ENCODE measurements around the gene KCNMB3.
"Not testable (repeated sequence)": the region's sequence is repeated elsewhere in the genome, so short reads cannot be mapped to it uniquely, and the experiment has no call there.

KCNMB3 gene

DNA sequence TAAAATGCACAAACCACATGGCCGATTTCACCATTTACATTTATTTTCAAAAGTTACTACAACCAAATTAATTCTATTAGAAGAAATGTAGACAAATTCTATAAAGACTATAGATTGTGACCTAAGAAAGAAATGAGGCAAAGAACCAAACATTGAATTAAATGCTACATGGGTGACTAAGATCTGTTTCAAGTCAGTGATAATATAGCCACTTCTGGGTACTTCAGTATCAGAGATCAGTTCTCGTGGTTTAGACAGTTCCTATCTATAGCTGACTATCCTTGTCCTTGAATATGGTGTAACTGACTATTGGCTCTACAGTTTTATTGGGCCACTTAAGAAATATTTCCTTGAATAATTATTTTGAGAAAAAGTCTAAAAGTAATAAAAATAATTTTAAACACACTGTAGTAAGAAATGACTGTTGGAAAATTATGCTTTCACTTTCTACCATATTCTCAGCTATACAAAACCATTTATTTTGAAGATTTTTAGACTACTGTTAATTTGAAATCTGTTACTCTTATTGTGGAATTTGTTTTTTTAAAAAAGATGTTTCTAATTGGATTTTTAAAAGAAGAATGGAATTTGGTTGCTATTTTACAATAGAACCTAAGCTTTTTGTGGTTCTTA is 14.1 kb downstream of the KCNMB3 start:
- peaks cover 26% of the 10 kb centered on the region for H3K36me3 ChIP-seq (ENCODE audit: control insufficient read depth, insufficient read depth, low read length, severe bottlenecking)
- DNase-seq (ENCODE audit: low read depth): no peak
- no peaks in the 10 kb centered on the region for H3K27me3 ChIP-seq (replicated peaks; ENCODE audit: control insufficient read depth, insufficient read depth, low read length)
- H3K9me3 ChIP-seq (ENCODE audit: control insufficient read depth, low read length): no peaks in the 10 kb centered on the region
- H3K4me1 ChIP-seq (ENCODE audit: control insufficient read depth, insufficient read depth, low read length): peaks cover 11% of the 10 kb centered on the region
- no peak overlapping the region for H3K4me3 ChIP-seq (ENCODE audit: low read length)
- no peak overlapping the region for H3K9ac ChIP-seq (ENCODE audit: low read length)

GRCh38 chr3:179234199-179234598 is 16.7 kb downstream of the KCNMB3 start:
- no peaks in the 10 kb centered on the region for H3K9me3 ChIP-seq (ENCODE audit: control insufficient read depth, low read length)
- peaks cover 48% of the 10 kb centered on the region for H3K36me3 ChIP-seq (ENCODE audit: control insufficient read depth, insufficient read depth, low read length, severe bottlenecking)
- DNase-seq (ENCODE audit: low read depth): peak; percentile 75
- H3K4me1 ChIP-seq (ENCODE audit: control insufficient read depth, insufficient read depth, low read length): peaks cover 11% of the 10 kb centered on the region
- H3K4me3 ChIP-seq (ENCODE audit: low read length): no peak overlapping the region
- H3K27me3 ChIP-seq (replicated peaks; ENCODE audit: control insufficient read depth, insufficient read depth, low read length): no peaks in the 10 kb centered on the region
- H3K9ac ChIP-seq (ENCODE audit: low read length): no peak overlapping the region

DNA sequence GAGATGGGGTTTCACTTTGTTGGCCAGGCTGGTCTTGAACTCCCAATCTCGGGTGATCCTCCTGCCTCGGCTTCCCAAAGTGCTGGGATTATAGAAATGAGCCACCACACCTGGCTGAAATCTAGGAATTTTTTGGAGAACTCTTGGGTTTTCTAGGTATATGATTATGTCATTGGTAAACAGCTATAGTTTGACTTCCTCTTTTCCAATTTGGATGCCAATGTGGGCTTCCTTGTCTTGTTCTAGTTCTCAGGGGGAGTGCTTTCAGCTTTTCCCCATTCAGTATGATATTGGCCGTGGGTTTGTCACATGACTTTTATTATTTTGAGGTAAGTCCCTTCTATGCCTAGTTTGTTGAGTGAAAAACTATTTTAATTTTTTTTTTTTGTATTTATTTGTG is 17.9 kb downstream of the KCNMB3 start:
- no peak for DNase-seq (ENCODE audit: low read depth)
- Histone ChIP-seq H3K36me3 (ENCODE audit: control insufficient read depth, insufficient read depth, low read length, severe bottlenecking) (peaks cover 51% of the 10 kb centered on the region), H3K27me3 (replicated peaks; ENCODE audit: control insufficient read depth, insufficient read depth, low read length) (no peaks in the 10 kb centered on the region), H3K4me3 (ENCODE audit: low read length) (no peak overlapping the region), H3K4me1 (ENCODE audit: control insufficient read depth, insufficient read depth, low read length) (peaks cover 11% of the 10 kb centered on the region), H3K9ac (ENCODE audit: low read length) (no peak overlapping the region), H3K9me3 (ENCODE audit: control insufficient read depth, low read length) (no peaks in the 10 kb centered on the region)

- Histone ChIP-seq H3K9ac (ENCODE audit: low read length) (no peak overlapping the region), H3K4me3 (ENCODE audit: low read length) (no peak overlapping the region), H3K27me3 (replicated peaks; ENCODE audit: control insufficient read depth, insufficient read depth, low read length) (no peaks in the 10 kb centered on the region), H3K36me3 (ENCODE audit: control insufficient read depth, insufficient read depth, low read length, severe bottlenecking) (peaks cover 60% of the 10 kb centered on the region), H3K4me1 (ENCODE audit: control insufficient read depth, insufficient read depth, low read length) (peaks cover 6% of the 10 kb centered on the region), H3K9me3 (ENCODE audit: control insufficient read depth, low read length) (no peaks in the 10 kb centered on the region)
- no peak for DNase-seq (ENCODE audit: low read depth)
Measured at GRCh38 chr3:179229177-179229576, 21.7 kb downstream of the KCNMB3 start.

- H3K9ac ChIP-seq (ENCODE audit: low read length): no peak overlapping the region
- H3K4me1 ChIP-seq (ENCODE audit: control insufficient read depth, insufficient read depth, low read length): no peaks in the 10 kb centered on the region
- H3K36me3 ChIP-seq (ENCODE audit: control insufficient read depth, insufficient read depth, low read length, severe bottlenecking): peaks cover 58% of the 10 kb centered on the region
- H3K9me3 ChIP-seq (ENCODE audit: control insufficient read depth, low read length): no peaks in the 10 kb centered on the region
- DNase-seq (ENCODE audit: low read depth): no peak
- H3K4me3 ChIP-seq (ENCODE audit: low read length): no peak overlapping the region
- no peaks in the 10 kb centered on the region for H3K27me3 ChIP-seq (replicated peaks; ENCODE audit: control insufficient read depth, insufficient read depth, low read length)
Measured at GRCh38 chr3:179227349-179227748, 23.6 kb downstream of the KCNMB3 start.

DNA sequence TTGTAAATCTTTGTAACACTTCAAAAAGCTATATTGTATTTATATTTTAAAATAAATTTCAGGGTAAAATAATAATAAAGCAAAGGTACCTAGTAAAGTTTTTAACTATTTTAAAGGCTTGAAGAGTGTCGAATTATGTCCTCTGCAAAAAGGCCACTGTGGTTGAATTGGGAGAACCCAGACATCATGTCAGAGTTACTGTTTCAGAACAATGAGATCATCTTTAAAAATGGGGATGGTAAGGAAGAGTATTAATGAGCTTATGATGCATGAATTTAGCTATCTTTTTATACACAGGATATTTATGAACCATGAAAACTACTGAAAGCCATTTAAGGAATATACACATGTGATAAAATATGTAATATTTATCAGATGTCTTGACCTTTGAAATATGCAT is 26.3 kb downstream of the KCNMB3 start:
- H3K36me3 ChIP-seq (ENCODE audit: control insufficient read depth, insufficient read depth, low read length, severe bottlenecking): peaks cover 44% of the 10 kb centered on the region
- H3K9ac ChIP-seq (ENCODE audit: low read length): no peak overlapping the region
- H3K4me3 ChIP-seq (ENCODE audit: low read length): no peak overlapping the region
- H3K9me3 ChIP-seq (ENCODE audit: control insufficient read depth, low read length): no peaks in the 10 kb centered on the region
- no peaks in the 10 kb centered on the region for H3K4me1 ChIP-seq (ENCODE audit: control insufficient read depth, insufficient read depth, low read length)
- no peak for DNase-seq (ENCODE audit: low read depth)
- H3K27me3 ChIP-seq (replicated peaks; ENCODE audit: control insufficient read depth, insufficient read depth, low read length): no peaks in the 10 kb centered on the region

DNA sequence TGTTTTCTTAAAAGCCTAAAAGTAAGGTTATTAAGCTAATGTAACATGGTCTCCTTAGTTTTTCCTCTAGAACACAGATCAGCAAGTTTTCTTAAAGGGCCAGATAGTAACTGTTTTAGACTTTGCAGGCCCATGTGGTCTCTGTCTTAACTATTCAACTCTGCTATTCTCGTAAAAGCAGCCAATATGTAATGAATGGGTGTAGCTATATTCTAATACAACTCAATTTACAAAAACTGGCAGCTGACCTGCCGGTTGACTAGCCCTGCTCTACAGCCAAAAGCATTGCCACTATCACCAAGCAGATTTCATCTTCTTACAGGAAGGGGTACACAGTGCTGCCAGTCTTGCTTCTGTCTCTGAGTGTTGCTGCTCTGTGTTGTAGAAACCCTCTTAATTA is 27.4 kb downstream of the KCNMB3 start:
- Histone ChIP-seq H3K4me1 (ENCODE audit: control insufficient read depth, insufficient read depth, low read length) (no peaks in the 10 kb centered on the region), H3K36me3 (ENCODE audit: control insufficient read depth, insufficient read depth, low read length, severe bottlenecking) (peaks cover 38% of the 10 kb centered on the region), H3K9me3 (ENCODE audit: control insufficient read depth, low read length) (no peaks in the 10 kb centered on the region), H3K4me3 (ENCODE audit: low read length) (no peak overlapping the region), H3K9ac (ENCODE audit: low read length) (no peak overlapping the region), H3K27me3 (replicated peaks; ENCODE audit: control insufficient read depth, insufficient read depth, low read length) (no peaks in the 10 kb centered on the region)
- DNase-seq (ENCODE audit: low read depth): no peak

GRCh38 chr3:179218213-179218612 is 32.7 kb downstream of the KCNMB3 start:
- DNase-seq (ENCODE audit: low read depth); H3K9ac ChIP-seq (ENCODE audit: low read length); H3K9me3 ChIP-seq (ENCODE audit: control insufficient read depth, low read length); H3K27me3 ChIP-seq (replicated peaks; ENCODE audit: control insufficient read depth, insufficient read depth, low read length); H3K4me3 ChIP-seq (ENCODE audit: low read length): not testable (repeated sequence)
- peaks cover 26% of the 10 kb centered on the region for H3K4me1 ChIP-seq (ENCODE audit: control insufficient read depth, insufficient read depth, low read length)
- peaks cover 24% of the 10 kb centered on the region for H3K36me3 ChIP-seq (ENCODE audit: control insufficient read depth, insufficient read depth, low read length, severe bottlenecking)

DNA sequence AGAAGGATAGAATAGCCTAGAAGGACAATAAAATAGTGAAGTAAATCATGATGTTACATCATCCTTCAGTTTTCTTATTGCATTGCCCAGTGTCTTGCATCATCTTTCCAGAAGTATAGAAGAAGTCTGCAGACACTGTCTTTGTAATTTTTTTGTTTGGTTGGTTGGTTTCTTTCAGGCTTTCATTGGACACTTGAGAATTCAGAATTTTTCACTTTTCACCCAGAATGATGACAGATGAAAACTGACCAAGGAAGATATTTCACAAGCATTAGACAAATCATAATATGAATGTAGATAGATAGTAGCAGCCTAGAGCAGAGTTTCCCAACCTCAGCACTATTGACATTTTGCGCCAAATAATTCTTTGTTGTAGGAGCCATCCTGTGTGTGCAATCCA is 35.4 kb downstream of the KCNMB3 start:
- H3K4me3 ChIP-seq (ENCODE audit: low read length); H3K27me3 ChIP-seq (replicated peaks; ENCODE audit: control insufficient read depth, insufficient read depth, low read length); H3K9me3 ChIP-seq (ENCODE audit: control insufficient read depth, low read length); H3K9ac ChIP-seq (ENCODE audit: low read length): not testable (repeated sequence)
- DNase-seq (ENCODE audit: low read depth): peak; percentile 55
- Histone ChIP-seq H3K4me1 (ENCODE audit: control insufficient read depth, insufficient read depth, low read length) (peaks cover 30% of the 10 kb centered on the region), H3K36me3 (ENCODE audit: control insufficient read depth, insufficient read depth, low read length, severe bottlenecking) (peaks cover 28% of the 10 kb centered on the region)

- Histone ChIP-seq H3K4me3 (ENCODE audit: low read length) (no peak overlapping the region), H3K27me3 (replicated peaks; ENCODE audit: control insufficient read depth, insufficient read depth, low read length) (no peaks in the 10 kb centered on the region), H3K4me1 (ENCODE audit: control insufficient read depth, insufficient read depth, low read length) (peaks cover 10% of the 10 kb centered on the region), H3K9me3 (ENCODE audit: control insufficient read depth, low read length) (no peaks in the 10 kb centered on the region), H3K36me3 (ENCODE audit: control insufficient read depth, insufficient read depth, low read length, severe bottlenecking) (peaks cover 49% of the 10 kb centered on the region), H3K9ac (ENCODE audit: low read length) (no peak overlapping the region)
- DNase-seq (ENCODE audit: low read depth): no peak
Measured at GRCh38 chr3:179200790-179201189, 50.1 kb downstream of the KCNMB3 start.

DNA sequence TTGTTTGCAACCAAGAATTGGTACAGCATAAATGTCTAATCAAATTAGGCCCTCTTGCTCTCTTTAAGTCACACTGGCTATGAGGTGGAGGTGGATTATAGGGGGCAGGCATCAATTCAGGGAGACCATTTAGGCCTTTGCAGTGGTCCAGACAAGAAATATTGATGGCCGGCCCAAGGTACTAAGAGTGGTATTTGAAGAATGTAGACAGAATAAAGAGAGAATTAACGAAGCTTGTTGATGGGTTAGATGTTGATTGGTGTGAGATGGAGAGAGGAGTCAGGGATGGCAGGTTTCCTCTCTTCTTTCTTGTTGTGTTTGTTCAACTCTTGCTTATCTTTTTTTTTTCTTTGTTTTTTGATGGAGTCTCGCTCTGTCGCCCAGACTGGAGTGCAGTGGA is 54.2 kb downstream of the KCNMB3 start:
- Histone ChIP-seq H3K9me3 (ENCODE audit: control insufficient read depth, low read length) (no peaks in the 10 kb centered on the region), H3K36me3 (ENCODE audit: control insufficient read depth, insufficient read depth, low read length, severe bottlenecking) (peaks cover 14% of the 10 kb centered on the region), H3K27me3 (replicated peaks; ENCODE audit: control insufficient read depth, insufficient read depth, low read length) (no peaks in the 10 kb centered on the region), H3K4me1 (ENCODE audit: control insufficient read depth, insufficient read depth, low read length) (peaks cover 20% of the 10 kb centered on the region), H3K4me3 (ENCODE audit: low read length) (no peak overlapping the region), H3K9ac (ENCODE audit: low read length) (no peak overlapping the region)
- no peak for DNase-seq (ENCODE audit: low read depth)

GRCh38 chr3:179196098-179196497 is 54.8 kb downstream of the KCNMB3 start:
- peak overlapping the region; percentile 11 for H3K4me3 ChIP-seq (ENCODE audit: low read length)
- H3K36me3 ChIP-seq (ENCODE audit: control insufficient read depth, insufficient read depth, low read length, severe bottlenecking): peaks cover 10% of the 10 kb centered on the region
- no peaks in the 10 kb centered on the region for H3K27me3 ChIP-seq (replicated peaks; ENCODE audit: control insufficient read depth, insufficient read depth, low read length)
- DNase-seq (ENCODE audit: low read depth): peak; percentile 81
- H3K4me1 ChIP-seq (ENCODE audit: control insufficient read depth, insufficient read depth, low read length): peaks cover 20% of the 10 kb centered on the region
- H3K9ac ChIP-seq (ENCODE audit: low read length): no peak overlapping the region
- H3K9me3 ChIP-seq (ENCODE audit: control insufficient read depth, low read length): no peaks in the 10 kb centered on the region
